PC-9 (cell line): Measurements from ENCODE around the gene ATXN1. TPM values are rescaled to one million over a fixed set of nuclear protein-coding genes. Genes with fewer than 3 reads are reported as not detected.

Source experiments
- BruUV-seq: library from RNA; stranded (reverse); fragments of 400-500 nt; replicated peaks from 2 replicates; lab custom pipeline; 2021; lab: Mats Ljungman, UMichigan
- CTCF ChIA-PET: fragments of 300-600 bp; sonication (Branson Sonifier 250); formaldehyde crosslinking; loops from one replicate; lab custom pipeline; 2022; ENCODE audit warnings: antibody characterized with exemption; lab: Charles Lee
- POLR2A ChIA-PET: fragments of 300-600 bp; sonication (Branson Sonifier 250); formaldehyde crosslinking; loops from one replicate; lab custom pipeline; 2022; ENCODE audit warnings: antibody characterized with exemption; ENCODE audit not compliant: unreplicated experiment; lab: Charles Lee
- DNase-seq, 2 experiments: peaks; one replicate each; pipeline versions ENCODE4 v3.0.0 to v3.0.0-alpha.2; 2015 to 2022; ENCODE audit warnings: mixed read lengths in 1 of 2
- H2AFZ ChIP-seq: fragments of 200-600 bp; sonication (generic); 2 replicates; pipeline ENCODE4 v1.8.1; 2017; ENCODE audit warnings: antibody characterized with exemption
- H3F3A ChIP-seq: fragments of 200-600 bp; sonication (generic); 2 replicates; pipeline ENCODE4 v1.8.1; 2017; ENCODE audit warnings: antibody characterized with exemption, mild to moderate bottlenecking, low read depth; ENCODE audit not compliant: insufficient read depth
- H3K27ac ChIP-seq: fragments of 200-600 bp; sonication (generic); 2 replicates; pipeline ENCODE4 v1.6.1; 2016; ENCODE audit warnings: mixed run types
- H3K27me3 ChIP-seq: fragments of 200-600 bp; sonication (generic); 2 replicates; pipeline ENCODE4 v1.6.1; 2016; ENCODE audit warnings: low read depth, mixed run types; ENCODE audit not compliant: insufficient read depth
- H3K36me3 ChIP-seq: fragments of 200-600 bp; sonication (generic); 2 replicates; pipeline ENCODE4 v1.6.1; 2016; ENCODE audit warnings: low read depth, mixed run types
- H3K4me1 ChIP-seq: fragments of 200-600 bp; sonication (generic); replicated peaks from 2 replicates; pipeline ENCODE4 v1.6.1; 2016; ENCODE audit warnings: mixed run types; ENCODE audit not compliant: insufficient read depth
- H3K4me2 ChIP-seq: fragments of 200-600 bp; sonication (generic); 2 replicates; pipeline ENCODE4 v1.6.1; 2017; ENCODE audit warnings: mixed run types
- H3K4me3 ChIP-seq: fragments of 200-600 bp; sonication (generic); 2 replicates; pipeline ENCODE4 v1.6.1; 2016; ENCODE audit warnings: mixed run types
- H3K79me2 ChIP-seq: fragments of 200-600 bp; sonication (generic); 2 replicates; pipeline ENCODE4 v1.6.1; 2017; ENCODE audit warnings: low read depth, mixed run types
- H3K9me2 ChIP-seq: fragments of 200-600 bp; sonication (generic); 2 replicates; pipeline ENCODE4 v1.8.1; 2017; ENCODE audit warnings: mild to moderate bottlenecking; ENCODE audit not compliant: insufficient read depth
- H3K9me3 ChIP-seq: fragments of 200-600 bp; sonication (generic); 2 replicates; pipeline ENCODE4 v1.8.1; 2016; ENCODE audit warnings: low read depth; ENCODE audit not compliant: insufficient read depth
- H4K20me1 ChIP-seq: fragments of 200-600 bp; sonication (generic); 2 replicates; pipeline ENCODE4 v1.8.1; 2017; ENCODE audit not compliant: insufficient read depth
- EZH2 ChIP-seq: fragments of 200-600 bp; sonication (generic); IDR thresholded peaks from 2 replicates; pipeline ENCODE4 v1.8.0; 2017; ENCODE audit warnings: antibody characterized with exemption, low read depth
- intact Hi-C: fragments of 100-400 bp; cut with micrococcal nuclease; formaldehyde crosslinking; loops from one replicate; pipeline ENCODE4 v1.10.0; 2022; ENCODE audit not compliant: unreplicated experiment
- total RNA-seq: library from RNA; stranded (reverse); gene quantifications from 2 replicates; pipeline ENCODE4 v1.2.3, GENCODE V29; 2021
- TF ChIP-seq, protein P1 (sequence below): fragments of 200-600 bp; sonication (generic); conservative IDR thresholded peaks from 2 replicates; pipeline ENCODE4 v1.6.1; 2017; ENCODE audit warnings: mixed run types, antibody characterized with exemption, mild to moderate bottlenecking, moderate library complexity

ATXN1 gene
- total RNA-seq, 1 experiment from 2014 or later: 42.7 TPM

DNA sequence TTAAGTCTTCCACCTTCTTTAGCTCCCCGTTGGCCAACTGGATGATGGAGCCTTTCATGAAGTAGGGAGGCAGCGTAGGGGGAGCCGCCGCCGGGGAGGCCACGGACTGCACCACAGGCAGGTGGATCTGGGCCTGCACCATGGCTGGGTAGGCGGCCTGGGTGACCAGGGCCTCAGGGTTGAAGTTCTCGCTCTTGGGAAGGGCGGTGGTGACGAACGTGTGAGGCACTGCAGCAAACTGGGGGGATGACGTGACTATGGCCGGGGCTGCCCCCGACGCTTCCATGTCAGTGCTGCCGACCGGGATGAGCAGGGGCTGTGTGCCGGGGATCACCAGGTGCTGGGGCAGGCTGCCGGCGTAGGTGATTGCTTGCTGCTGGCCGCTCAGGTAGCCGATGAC lies 434.7 kb downstream of the ATXN1 start:
- DNase-seq: no peak
- H3K4me2 ChIP-seq: no peak overlapping the region
- BruUV-seq: no TSS peak
- ChIA-PET POLR2A (no interaction called here), CTCF (no interaction called here)
- H3K4me3 ChIP-seq: no peak overlapping the region
- peaks cover 2% of the 10 kb centered on the region for H3K4me1 ChIP-seq
- no peaks in the 10 kb centered on the region for H3K27me3 ChIP-seq
- no peak for TF ChIP-seq EZH2
- TF ChIP-seq, protein P1, sequence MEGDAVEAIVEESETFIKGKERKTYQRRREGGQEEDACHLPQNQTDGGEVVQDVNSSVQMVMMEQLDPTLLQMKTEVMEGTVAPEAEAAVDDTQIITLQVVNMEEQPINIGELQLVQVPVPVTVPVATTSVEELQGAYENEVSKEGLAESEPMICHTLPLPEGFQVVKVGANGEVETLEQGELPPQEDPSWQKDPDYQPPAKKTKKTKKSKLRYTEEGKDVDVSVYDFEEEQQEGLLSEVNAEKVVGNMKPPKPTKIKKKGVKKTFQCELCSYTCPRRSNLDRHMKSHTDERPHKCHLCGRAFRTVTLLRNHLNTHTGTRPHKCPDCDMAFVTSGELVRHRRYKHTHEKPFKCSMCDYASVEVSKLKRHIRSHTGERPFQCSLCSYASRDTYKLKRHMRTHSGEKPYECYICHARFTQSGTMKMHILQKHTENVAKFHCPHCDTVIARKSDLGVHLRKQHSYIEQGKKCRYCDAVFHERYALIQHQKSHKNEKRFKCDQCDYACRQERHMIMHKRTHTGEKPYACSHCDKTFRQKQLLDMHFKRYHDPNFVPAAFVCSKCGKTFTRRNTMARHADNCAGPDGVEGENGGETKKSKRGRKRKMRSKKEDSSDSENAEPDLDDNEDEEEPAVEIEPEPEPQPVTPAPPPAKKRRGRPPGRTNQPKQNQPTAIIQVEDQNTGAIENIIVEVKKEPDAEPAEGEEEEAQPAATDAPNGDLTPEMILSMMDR: no peak
- no peaks in the 10 kb centered on the region for H3K9me2 ChIP-seq
- no peaks in the 10 kb centered on the region for H4K20me1 ChIP-seq
- H3K9me3 ChIP-seq: no peaks in the 10 kb centered on the region
- H3K36me3 ChIP-seq: no peaks in the 10 kb centered on the region
- no peaks in the 10 kb centered on the region for H3F3A ChIP-seq
- intact Hi-C loops: no loop called here
- no peaks in the 10 kb centered on the region for H3K79me2 ChIP-seq
- H3K27ac ChIP-seq: no peak overlapping the region
- no peak overlapping the region for H2AFZ ChIP-seq

GRCh38 chr6:16324606-16325225 lies 436.5 kb downstream of the ATXN1 start:
- Histone ChIP-seq H2AFZ (no peak overlapping the region), H3K79me2 (no peaks in the 10 kb centered on the region), H3K27ac (no peak overlapping the region), H3K36me3 (no peaks in the 10 kb centered on the region), H3K9me2 (no peaks in the 10 kb centered on the region), H3K27me3 (no peaks in the 10 kb centered on the region), H3F3A (peaks cover 7% of the 10 kb centered on the region; the same call in 1 of the 2 replicates), H3K4me2 (no peak overlapping the region), H3K4me1 (peaks cover 10% of the 10 kb centered on the region), H4K20me1 (no peaks in the 10 kb centered on the region), H3K4me3 (no peak overlapping the region), H3K9me3 (no peaks in the 10 kb centered on the region)
- TF ChIP-seq, protein P1: no peak
- no peak for TF ChIP-seq EZH2
- CTCF ChIA-PET: interaction anchor here (0.6 kb wide), 1 partner anchor 967 kb away, joined by 5 read pairs; no protein-coding TSS in a partner anchor
- POLR2A ChIA-PET: no interaction called here
- intact Hi-C loops: no loop called here
- no peak for DNase-seq
- no TSS peak for BruUV-seq

GRCh38 chr6:16324184-16324583 lies 437.1 kb downstream of the ATXN1 start:
- Histone ChIP-seq H3K9me3 (no peaks in the 10 kb centered on the region), H2AFZ (no peak overlapping the region), H4K20me1 (no peaks in the 10 kb centered on the region), H3K4me3 (no peak overlapping the region), H3F3A (peaks cover 7% of the 10 kb centered on the region; the same call in 1 of the 2 replicates), H3K36me3 (no peaks in the 10 kb centered on the region), H3K9me2 (no peaks in the 10 kb centered on the region), H3K4me1 (peaks cover 16% of the 10 kb centered on the region), H3K79me2 (no peaks in the 10 kb centered on the region), H3K27ac (no peak overlapping the region), H3K4me2 (no peak overlapping the region), H3K27me3 (no peaks in the 10 kb centered on the region)
- TF ChIP-seq, protein P1: no peak
- no peak for TF ChIP-seq EZH2
- no TSS peak for BruUV-seq
- ChIA-PET CTCF (interaction anchor here (0.6 kb wide), 3 partner anchors 399 to 966 kb away, joined by 3 to 5 read pairs (median 4); no protein-coding TSS in a partner anchor), POLR2A (no interaction called here)
- intact Hi-C loops: no loop called here
- no peak for DNase-seq
